K562 (cell line): ENCODE measurements around the gene ZBTB43. TPM values are rescaled to one million over a fixed set of nuclear protein-coding genes. Genes with fewer than 3 reads are reported as not detected.

Experiments
- ATAC-seq: fragments of 200-7000 bp; cut with Tn5 transposase; 3 replicates; pipeline ENCODE4 v1.9.1; 2020; ENCODE audit warnings: moderate library complexity
- BruUV-seq: library from RNA; stranded (reverse); fragments of 400-500 nt; replicated peaks from 2 replicates; lab custom pipeline; 2021; lab: Mats Ljungman, UMichigan
- CTCF ChIA-PET: fragments of 300-600 bp; formaldehyde crosslinking; extraction: SDS; loops from one replicate; lab custom pipeline; 2021; ENCODE audit warnings: low intra/inter-chr PET ratio; lab: Yijun Ruan, JAX
- POLR2A ChIA-PET: fragments of 300-600, 350-650 bp; sonication (Branson Sonifier 250); formaldehyde crosslinking; extraction: SDS; loops from one replicate; lab custom pipeline; 2021; ENCODE audit warnings: antibody characterized with exemption, inconsistent platforms; lab: Yijun Ruan, JAX
- DNase-seq, 4 experiments: peaks; one replicate each; pipeline versions ENCODE4 v3.0.0 to v3.0.0-alpha.2; 2011 to 2018; ENCODE audit warnings: low spot score in 3 of 4, mixed read lengths in 3 of 4; ENCODE audit errors: extremely low read depth in 1 of 4
- FAIRE-seq: peaks from 2 replicates; lab custom pipeline; 2011; peaks lifted over from hg19 to GRCh38; lab: Jason Lieb, UNC
- H2AFZ ChIP-seq: 2 replicates; pipeline ENCODE4 v1.6.0; 2011; ENCODE audit warnings: low read depth, low read length, control low read depth, inconsistent platforms
- H3K27ac ChIP-seq: fragments of 200-600 bp; 3 replicates; pipeline ENCODE4 v1.8.0; 2011; ENCODE audit warnings: low read depth, mild to moderate bottlenecking, control low read depth, inconsistent platforms, low read length, moderate library complexity, mixed read lengths; ENCODE audit errors: extremely low read depth
- H3K27me3 ChIP-seq, 2 experiments: fragments of 300-600 bp in 1 of 2; 2 replicates in 1 of 2; 3 replicates in 1 of 2; pipeline versions ENCODE4 v1.6.0 to v1.8.0; 2011; ENCODE audit warnings: inconsistent platforms in 2 of 2, low read length in 2 of 2, mild to moderate bottlenecking in 1 of 2, mixed read lengths in 1 of 2, moderate library complexity in 1 of 2; ENCODE audit not compliant: control insufficient read depth in 2 of 2, insufficient read depth in 2 of 2
- H3K36me3 ChIP-seq: fragments of 300-600 bp; 3 replicates; pipeline ENCODE4 v1.8.0; 2011; ENCODE audit warnings: mild to moderate bottlenecking, low read length, inconsistent platforms; ENCODE audit not compliant: control insufficient read depth, insufficient read depth
- H3K4me1 ChIP-seq, 2 experiments: fragments of 200-600 bp in 1 of 2; replicated peaks in 1 of 2; 2 replicates in 1 of 2; 3 replicates in 1 of 2; pipeline versions ENCODE4 v1.5.1 to v1.8.0; 2011; ENCODE audit warnings: inconsistent platforms in 2 of 2, low read length in 2 of 2, mild to moderate bottlenecking in 1 of 2, mixed read lengths in 1 of 2, moderate library complexity in 1 of 2; ENCODE audit not compliant: control insufficient read depth in 2 of 2, insufficient read depth in 2 of 2
- H3K4me2 ChIP-seq: 2 replicates; pipeline ENCODE4 v1.6.1; 2011; ENCODE audit warnings: low read length, control low read depth, inconsistent platforms, mixed read lengths; ENCODE audit not compliant: insufficient read depth
- H3K4me3 ChIP-seq: fragments of 200-600 bp; sonication (generic), shearing (Covaris generic); 2 replicates; pipeline ENCODE4 v1.5.1; 2016; ENCODE audit warnings: control low read depth, inconsistent platforms
- H3K79me2 ChIP-seq: fragments of 200-600 bp; 3 replicates; pipeline ENCODE4 v1.8.0; 2011; ENCODE audit warnings: low read length, inconsistent platforms; ENCODE audit not compliant: control insufficient read depth, insufficient read depth
- H3K9ac ChIP-seq, 2 experiments: 2 replicates each; pipeline versions ENCODE4 v1.6.0 to v1.6.1; 2011; ENCODE audit warnings: low read depth in 2 of 2, low read length in 2 of 2, control low read depth in 1 of 2, inconsistent platforms in 1 of 2, mild to moderate bottlenecking in 1 of 2, mixed read lengths in 1 of 2; ENCODE audit not compliant: insufficient read depth in 1 of 2
- H3K9me1 ChIP-seq: one replicate; pipeline ENCODE4 v1.6.0; 2011; ENCODE audit warnings: inconsistent platforms, mild to moderate bottlenecking, low read length, moderate library complexity; ENCODE audit not compliant: control insufficient read depth, insufficient read depth
- H3K9me3 ChIP-seq: replicated peaks from 2 replicates; pipeline ENCODE4 v1.5.1; 2011; ENCODE audit warnings: low read depth, low read length, inconsistent platforms; ENCODE audit not compliant: control insufficient read depth, insufficient read depth
- H4K20me1 ChIP-seq: replicated peaks from 2 replicates; pipeline ENCODE4 v1.6.1; 2011; ENCODE audit warnings: low read length, inconsistent platforms, mixed read lengths; ENCODE audit not compliant: control insufficient read depth, insufficient read depth
- GATAD2A ChIP-seq: fragments of 450-650 bp; IDR thresholded peaks from 2 replicates; pipeline ENCODE4 v1.6.1; 2017
- IRF1 ChIP-seq: sonication (generic); formaldehyde crosslinking; IDR thresholded peaks from 2 replicates; pipeline ENCODE4 v1.8.0; 2022; ENCODE audit warnings: missing genetic modification reagents, mild to moderate bottlenecking, borderline replicate concordance
- MTA2 ChIP-seq: fragments of 450-650 bp; IDR thresholded peaks from 2 replicates; pipeline ENCODE4 v1.6.1; 2016; ENCODE audit warnings: low read depth
- RCOR1 ChIP-seq, 2 experiments: IDR thresholded peaks; 2 replicates each; pipeline ENCODE4 v1.6.1; 2012; ENCODE audit warnings: low read depth in 2 of 2, low read length in 2 of 2, borderline replicate concordance in 1 of 2, improper control_type of control experiment in 1 of 2
- TCF3 ChIP-seq: sonication (generic); formaldehyde crosslinking; IDR thresholded peaks from 2 replicates; pipeline ENCODE4 v1.4.0; 2020; ENCODE audit warnings: mild to moderate bottlenecking, missing genetic modification reagents
- ZNF347 ChIP-seq: fragments of 450-650 bp; formaldehyde crosslinking; IDR thresholded peaks from 2 replicates; pipeline ENCODE4 v1.4.0; 2020; ENCODE audit warnings: low read depth, mild to moderate bottlenecking, moderate library complexity
- WGBS: fragments of 100-300 bp; shearing (Covaris generic); methylation state at CpG from one replicate; pipeline ENCODE4 v1.1.6; 2016; ENCODE audit warnings: low coverage, mixed read lengths; ENCODE audit not compliant: insufficient coverage; ENCODE audit errors: missing lambda C conversion rate; 5-methylcytosine and 5-hydroxymethylcytosine counted together
- in situ Hi-C: fragments of 300-500 bp; cut with MboI; formaldehyde crosslinking; loops from 4 replicates; pipeline ENCODE4 v1.15.0; 2018; ENCODE audit warnings: inconsistent platforms, mixed read lengths
- intact Hi-C: fragments of 100-400 bp; cut with micrococcal nuclease; formaldehyde crosslinking; loops from 2 replicates; pipeline ENCODE4 v1.14.2; 2022
- polyA plus RNA-seq, 8 experiments: library from polyadenylated mRNA; depleted of rRNA in 4 of 8; stranded (reverse) in 5 of 8; unstranded in 3 of 8; fragments of >200 nt; fragmentation: Nextera tagmentation in 2 of 8; fragmentation: Illumina TruSeq in 1 of 8; extraction: Ambion mirVana in 2 of 8; extraction: Trizol in 1 of 8; gene quantifications; 2 replicates each; pipeline versions ENCODE4 v1.2.1 to v1.2.3, GENCODE V29; 2011 to 2014; ENCODE audit warnings: inconsistent platforms in 1 of 8, missing spikeins in 1 of 8
- total RNA-seq, 7 experiments: library from RNA; depleted of rRNA in 6 of 7; stranded (reverse); fragments of >200 nt in 6 of 7; fragmentation: Illumina TruSeq in 2 of 7; extraction: Trizol in 2 of 7; gene quantifications; 2 replicates each; pipeline versions ENCODE4 v1.2.1 to v1.2.3, GENCODE V29; 2011 to 2021; ENCODE audit warnings: low replicate concordance in 1 of 7
- TF ChIP-seq, protein P1 (sequence below): fragments of 250-450 bp; sonication (Bioruptor Pico); IDR thresholded peaks from 2 replicates; pipeline ENCODE4 v1.4.0; 2020; ENCODE audit warnings: mild to moderate bottlenecking, moderate library complexity, borderline replicate concordance
- TF ChIP-seq, protein P2 (sequence below): fragments of 250-450 bp; sonication (Bioruptor Pico); IDR thresholded peaks from 2 replicates; pipeline ENCODE4 v1.8.0; 2021; ENCODE audit warnings: mild to moderate bottlenecking, moderate library complexity

ZBTB43 gene
- total and polyA plus RNA-seq, 9 of the 15 experiments (the other 6 are each of a cell fraction or from before 2014, with no cell fraction given): 3.9 to 17.2 (median 9.1) TPM

- H3K36me3 ChIP-seq: no peaks in the 10 kb centered on the region
- H3K27ac ChIP-seq: no peak overlapping the region
- in situ Hi-C loops (no loop called here), intact Hi-C loops (no loop called here)
- CTCF ChIA-PET: interaction anchor here (0.5 kb wide), 1 partner anchor 538 kb away, joined by 5 read pairs; no protein-coding TSS in a partner anchor
- no TSS peak for BruUV-seq
- WGBS: 50% methylated on average over 4 of the region's 8 CpGs
- no peak overlapping the region for H3K4me3 ChIP-seq
- H3K9me1 ChIP-seq: no peaks in the 10 kb centered on the region
- TF ChIP-seq GATAD2A (no peak), RCOR1 (IDR thresholded peaks at IDR 0.05; ENCODE audit: borderline replicate concordance in 1 of 2, low read depth in 2 of 2, low read length in 2 of 2) (0 out of 4 replicates have a peak, but pooled peaks of 1 of the 2 experiments have one; percentile 21)
- no peaks in the 10 kb centered on the region for H3K9me3 ChIP-seq
- no peak overlapping the region for H2AFZ ChIP-seq
- peaks cover 0 to 4% of the 10 kb centered on the region in 2 experiments; a peak in 3 of 5 replicates for H3K4me1 ChIP-seq
- H4K20me1 ChIP-seq: peaks cover 3% of the 10 kb centered on the region; the same call in 1 of the 2 replicates
- FAIRE-seq: no peak
- no peak overlapping the region for H3K4me2 ChIP-seq
- no peak for ATAC-seq
- H3K9ac ChIP-seq: no peak overlapping the region
- no peaks in the 10 kb centered on the region for H3K79me2 ChIP-seq
- POLR2A ChIA-PET: interaction anchor here (0.8 to 1.8 kb wide), 5 partner anchors 9 to 18 kb away, joined by 4 to 5 read pairs (median 5); no protein-coding TSS in a partner anchor
- peak in 1 of 4 experiments; percentile 25 for DNase-seq
- peaks cover 6 to 18% of the 10 kb centered on the region in 2 experiments; a peak in 4 of 5 replicates for H3K27me3 ChIP-seq
Observed at GRCh38 chr9:126849591-126850225, 44.9 kb downstream of the ZBTB43 start.

GRCh38 chr9:126851286-126851880 lies 46.5 kb downstream of the ZBTB43 start:
- no peak for FAIRE-seq
- intact Hi-C loops (no loop called here), in situ Hi-C loops (no loop called here)
- Histone ChIP-seq H3K9ac (no peak overlapping the region), H3K79me2 (no peaks in the 10 kb centered on the region), H3K36me3 (no peaks in the 10 kb centered on the region), H2AFZ (no peak overlapping the region), H3K4me3 (no peak overlapping the region), H3K9me1 (no peaks in the 10 kb centered on the region), H3K4me1 (peaks cover 0 to 6% of the 10 kb centered on the region in 2 experiments; a peak in 3 of 5 replicates), H3K4me2 (no peak overlapping the region), H4K20me1 (peaks cover 3% of the 10 kb centered on the region; the same call in 1 of the 2 replicates), H3K9me3 (no peaks in the 10 kb centered on the region), H3K27me3 (peaks cover 6 to 17% of the 10 kb centered on the region in 2 experiments; a peak in 4 of 5 replicates), H3K27ac (no peak overlapping the region)
- 8% methylated on average over 6 of the region's 6 CpGs for WGBS
- no TSS peak for BruUV-seq
- POLR2A ChIA-PET: interaction anchor here (0.8 to 1.6 kb wide), 4 partner anchors 8 to 29 kb away, joined by 3 read pairs; no protein-coding TSS in a partner anchor
- no peak for ATAC-seq
- DNase-seq: no peak
- CTCF ChIA-PET: no interaction called here
- TF ChIP-seq ZNF347 (CRISPR knock-in tag): no peak
- TF ChIP-seq, protein P1, sequence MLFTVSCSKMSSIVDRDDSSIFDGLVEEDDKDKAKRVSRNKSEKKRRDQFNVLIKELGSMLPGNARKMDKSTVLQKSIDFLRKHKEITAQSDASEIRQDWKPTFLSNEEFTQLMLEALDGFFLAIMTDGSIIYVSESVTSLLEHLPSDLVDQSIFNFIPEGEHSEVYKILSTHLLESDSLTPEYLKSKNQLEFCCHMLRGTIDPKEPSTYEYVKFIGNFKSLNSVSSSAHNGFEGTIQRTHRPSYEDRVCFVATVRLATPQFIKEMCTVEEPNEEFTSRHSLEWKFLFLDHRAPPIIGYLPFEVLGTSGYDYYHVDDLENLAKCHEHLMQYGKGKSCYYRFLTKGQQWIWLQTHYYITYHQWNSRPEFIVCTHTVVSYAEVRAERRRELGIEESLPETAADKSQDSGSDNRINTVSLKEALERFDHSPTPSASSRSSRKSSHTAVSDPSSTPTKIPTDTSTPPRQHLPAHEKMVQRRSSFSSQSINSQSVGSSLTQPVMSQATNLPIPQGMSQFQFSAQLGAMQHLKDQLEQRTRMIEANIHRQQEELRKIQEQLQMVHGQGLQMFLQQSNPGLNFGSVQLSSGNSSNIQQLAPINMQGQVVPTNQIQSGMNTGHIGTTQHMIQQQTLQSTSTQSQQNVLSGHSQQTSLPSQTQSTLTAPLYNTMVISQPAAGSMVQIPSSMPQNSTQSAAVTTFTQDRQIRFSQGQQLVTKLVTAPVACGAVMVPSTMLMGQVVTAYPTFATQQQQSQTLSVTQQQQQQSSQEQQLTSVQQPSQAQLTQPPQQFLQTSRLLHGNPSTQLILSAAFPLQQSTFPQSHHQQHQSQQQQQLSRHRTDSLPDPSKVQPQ (CRISPR knock-in tag): no peak
- no peak for TF ChIP-seq IRF1
- TF ChIP-seq MTA2: no peak
- TF ChIP-seq, protein P2, sequence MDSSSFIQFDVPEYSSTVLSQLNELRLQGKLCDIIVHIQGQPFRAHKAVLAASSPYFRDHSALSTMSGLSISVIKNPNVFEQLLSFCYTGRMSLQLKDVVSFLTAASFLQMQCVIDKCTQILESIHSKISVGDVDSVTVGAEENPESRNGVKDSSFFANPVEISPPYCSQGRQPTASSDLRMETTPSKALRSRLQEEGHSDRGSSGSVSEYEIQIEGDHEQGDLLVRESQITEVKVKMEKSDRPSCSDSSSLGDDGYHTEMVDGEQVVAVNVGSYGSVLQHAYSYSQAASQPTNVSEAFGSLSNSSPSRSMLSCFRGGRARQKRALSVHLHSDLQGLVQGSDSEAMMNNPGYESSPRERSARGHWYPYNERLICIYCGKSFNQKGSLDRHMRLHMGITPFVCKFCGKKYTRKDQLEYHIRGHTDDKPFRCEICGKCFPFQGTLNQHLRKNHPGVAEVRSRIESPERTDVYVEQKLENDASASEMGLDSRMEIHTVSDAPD (CRISPR knock-in tag): no peak
- no peak for TF ChIP-seq TCF3 (CRISPR knock-in tag)
